Measurements from ENCODE around the gene DLG2.

The DLG2 gene

GRCh38 chr11:83639995-83640758, 1987.0 kb downstream of the DLG2 start:
- TF ChIP-seq, protein P1, sequence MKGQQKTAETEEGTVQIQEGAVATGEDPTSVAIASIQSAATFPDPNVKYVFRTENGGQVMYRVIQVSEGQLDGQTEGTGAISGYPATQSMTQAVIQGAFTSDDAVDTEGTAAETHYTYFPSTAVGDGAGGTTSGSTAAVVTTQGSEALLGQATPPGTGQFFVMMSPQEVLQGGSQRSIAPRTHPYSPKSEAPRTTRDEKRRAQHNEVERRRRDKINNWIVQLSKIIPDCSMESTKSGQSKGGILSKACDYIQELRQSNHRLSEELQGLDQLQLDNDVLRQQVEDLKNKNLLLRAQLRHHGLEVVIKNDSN (IDR thresholded peaks at IDR 0.05): no peak
- TF ChIP-seq CREB1 (IDR thresholded peaks at IDR 0.05; ENCODE audit: low read depth) (no peak), TCF12 (IDR thresholded peaks at IDR 0.05; ENCODE audit: low read depth) (no peak), FOXM1 (IDR thresholded peaks at IDR 0.05; ENCODE audit: borderline replicate concordance, low read depth) (no peak), YY1 (IDR thresholded peaks at IDR 0.05; ENCODE audit: low read depth) (no peak), EP300 (IDR thresholded peaks at IDR 0.05; ENCODE audit: borderline replicate concordance) (no peak), TEAD4 (IDR thresholded peaks at IDR 0.05) (no peak), NFIC (IDR thresholded peaks at IDR 0.05) (no peak), RAD21 (IDR thresholded peaks at IDR 0.05; ENCODE audit: low read depth) (no peak), EGR1 (IDR thresholded peaks at IDR 0.05) (no peak), TAF1 (IDR thresholded peaks at IDR 0.05; ENCODE audit: low read depth) (no peak), CEBPB (IDR thresholded peaks at IDR 0.05) (no peak), ZBTB7A (IDR thresholded peaks at IDR 0.05; ENCODE audit: low read depth) (no peak)
- TF ChIP-seq, protein P2, sequence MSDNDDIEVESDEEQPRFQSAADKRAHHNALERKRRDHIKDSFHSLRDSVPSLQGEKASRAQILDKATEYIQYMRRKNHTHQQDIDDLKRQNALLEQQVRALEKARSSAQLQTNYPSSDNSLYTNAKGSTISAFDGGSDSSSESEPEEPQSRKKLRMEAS (IDR thresholded peaks at IDR 0.05): no peak
- TF ChIP-seq, protein P3, sequence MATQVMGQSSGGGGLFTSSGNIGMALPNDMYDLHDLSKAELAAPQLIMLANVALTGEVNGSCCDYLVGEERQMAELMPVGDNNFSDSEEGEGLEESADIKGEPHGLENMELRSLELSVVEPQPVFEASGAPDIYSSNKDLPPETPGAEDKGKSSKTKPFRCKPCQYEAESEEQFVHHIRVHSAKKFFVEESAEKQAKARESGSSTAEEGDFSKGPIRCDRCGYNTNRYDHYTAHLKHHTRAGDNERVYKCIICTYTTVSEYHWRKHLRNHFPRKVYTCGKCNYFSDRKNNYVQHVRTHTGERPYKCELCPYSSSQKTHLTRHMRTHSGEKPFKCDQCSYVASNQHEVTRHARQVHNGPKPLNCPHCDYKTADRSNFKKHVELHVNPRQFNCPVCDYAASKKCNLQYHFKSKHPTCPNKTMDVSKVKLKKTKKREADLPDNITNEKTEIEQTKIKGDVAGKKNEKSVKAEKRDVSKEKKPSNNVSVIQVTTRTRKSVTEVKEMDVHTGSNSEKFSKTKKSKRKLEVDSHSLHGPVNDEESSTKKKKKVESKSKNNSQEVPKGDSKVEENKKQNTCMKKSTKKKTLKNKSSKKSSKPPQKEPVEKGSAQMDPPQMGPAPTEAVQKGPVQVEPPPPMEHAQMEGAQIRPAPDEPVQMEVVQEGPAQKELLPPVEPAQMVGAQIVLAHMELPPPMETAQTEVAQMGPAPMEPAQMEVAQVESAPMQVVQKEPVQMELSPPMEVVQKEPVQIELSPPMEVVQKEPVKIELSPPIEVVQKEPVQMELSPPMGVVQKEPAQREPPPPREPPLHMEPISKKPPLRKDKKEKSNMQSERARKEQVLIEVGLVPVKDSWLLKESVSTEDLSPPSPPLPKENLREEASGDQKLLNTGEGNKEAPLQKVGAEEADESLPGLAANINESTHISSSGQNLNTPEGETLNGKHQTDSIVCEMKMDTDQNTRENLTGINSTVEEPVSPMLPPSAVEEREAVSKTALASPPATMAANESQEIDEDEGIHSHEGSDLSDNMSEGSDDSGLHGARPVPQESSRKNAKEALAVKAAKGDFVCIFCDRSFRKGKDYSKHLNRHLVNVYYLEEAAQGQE (IDR thresholded peaks at IDR 0.05; ENCODE audit: low read depth): no peak

- TF ChIP-seq CEBPB (IDR thresholded peaks at IDR 0.05): no peak
- no peak for TF ChIP-seq NFIC (IDR thresholded peaks at IDR 0.05)
- no peak for TF ChIP-seq RAD21 (IDR thresholded peaks at IDR 0.05; ENCODE audit: low read depth)
- TF ChIP-seq TCF12 (IDR thresholded peaks at IDR 0.05; ENCODE audit: low read depth): no peak
- TF ChIP-seq YY1 (IDR thresholded peaks at IDR 0.05; ENCODE audit: low read depth): no peak
- TF ChIP-seq, protein P1 (IDR thresholded peaks at IDR 0.05): no peak
- TF ChIP-seq, protein P3 (IDR thresholded peaks at IDR 0.05; ENCODE audit: low read depth): no peak
- TF ChIP-seq EGR1 (IDR thresholded peaks at IDR 0.05): no peak
- no peak for TF ChIP-seq TEAD4 (IDR thresholded peaks at IDR 0.05)
- no peak for TF ChIP-seq CREB1 (IDR thresholded peaks at IDR 0.05; ENCODE audit: low read depth)
- TF ChIP-seq, protein P2 (IDR thresholded peaks at IDR 0.05): no peak
- TF ChIP-seq EP300 (IDR thresholded peaks at IDR 0.05; ENCODE audit: borderline replicate concordance): no peak
- TF ChIP-seq TAF1 (IDR thresholded peaks at IDR 0.05; ENCODE audit: low read depth): no peak
- TF ChIP-seq ZBTB7A (IDR thresholded peaks at IDR 0.05; ENCODE audit: low read depth): no peak
- TF ChIP-seq FOXM1 (IDR thresholded peaks at IDR 0.05; ENCODE audit: borderline replicate concordance, low read depth): no peak
These were observed 1992.0 kb downstream of the DLG2 start for GRCh38 chr11:83635166-83635565.

DNA sequence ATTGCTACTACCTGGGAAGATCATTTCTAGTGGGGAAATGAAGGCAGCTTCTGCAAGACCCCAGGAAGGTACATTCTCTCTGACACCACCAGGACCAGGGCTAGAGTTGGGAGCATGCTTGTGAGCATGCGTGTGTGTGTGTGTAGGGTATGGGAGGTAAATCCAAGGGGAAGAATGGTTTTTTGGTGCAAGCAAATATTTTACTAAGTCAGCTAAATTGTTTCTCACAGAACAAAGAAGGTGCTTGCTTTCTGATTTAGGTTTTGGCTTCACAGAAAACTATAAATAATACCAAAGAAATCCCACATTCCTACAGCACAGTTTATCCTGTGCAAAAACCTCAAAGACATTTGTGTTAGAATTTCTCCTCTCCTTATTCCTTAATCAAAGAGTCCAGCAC, 1996.9 kb downstream of the DLG2 start:
- TF ChIP-seq CEBPB (IDR thresholded peaks at IDR 0.05) (no peak), RAD21 (IDR thresholded peaks at IDR 0.05; ENCODE audit: low read depth) (no peak), CREB1 (IDR thresholded peaks at IDR 0.05; ENCODE audit: low read depth) (no peak)

DNA sequence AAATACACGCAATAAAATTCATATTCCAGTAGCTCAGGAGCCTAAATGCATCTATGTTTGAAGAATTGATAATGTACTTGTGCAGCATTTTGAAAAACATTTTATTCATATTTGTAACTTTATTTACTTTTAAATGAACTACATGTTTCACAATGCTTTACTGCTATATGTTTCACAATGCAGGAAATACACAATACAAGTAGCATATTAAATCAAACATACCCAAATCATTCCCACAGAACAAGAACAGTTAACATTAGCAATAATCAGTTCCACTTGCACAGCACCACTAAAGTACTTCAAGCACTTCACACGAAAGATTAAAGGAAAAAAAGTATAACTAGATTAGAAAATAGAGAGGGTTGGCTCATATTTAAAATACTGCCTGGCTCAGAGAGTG, 1997.4 kb downstream of the DLG2 start:
- TF ChIP-seq RAD21 (IDR thresholded peaks at IDR 0.05; ENCODE audit: low read depth): no peak
- no peak for TF ChIP-seq CREB1 (IDR thresholded peaks at IDR 0.05; ENCODE audit: low read depth)
- TF ChIP-seq YY1 (IDR thresholded peaks at IDR 0.05; ENCODE audit: low read depth): no peak

DNA sequence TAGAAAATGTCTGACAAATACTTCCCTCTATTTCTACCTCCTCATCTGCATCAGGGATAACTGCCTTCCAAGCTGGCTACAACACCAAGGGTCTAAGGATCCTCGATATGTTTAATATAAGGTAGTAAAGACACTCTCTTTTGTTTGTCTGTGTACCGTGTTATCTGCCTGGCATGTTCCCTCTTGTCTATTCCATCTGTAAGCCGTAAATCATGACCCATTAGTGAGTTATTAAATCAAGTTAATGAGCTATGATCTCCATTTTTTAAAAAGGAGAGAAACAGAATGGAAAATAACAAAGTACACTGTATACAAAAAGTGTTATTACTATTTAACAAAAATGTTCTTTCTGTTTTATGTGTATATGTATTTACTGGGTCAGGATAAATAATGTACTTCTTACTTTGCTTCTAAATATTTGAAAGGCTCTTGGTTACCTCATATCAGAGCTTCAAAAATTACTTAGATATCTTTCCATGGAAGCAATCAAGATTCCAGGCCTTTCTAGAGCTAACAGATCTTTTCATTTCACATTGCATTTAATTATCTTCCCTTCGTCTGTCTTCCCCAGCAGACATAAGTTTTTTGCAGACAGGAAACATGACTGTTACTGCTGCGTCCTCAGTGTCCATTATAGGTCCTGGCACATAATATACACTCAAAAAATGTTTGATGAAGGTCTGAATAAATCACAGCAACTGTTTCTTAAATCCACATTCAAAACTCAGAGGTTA, 1998.4 kb downstream of the DLG2 start:
- TF ChIP-seq EGR1 (IDR thresholded peaks at IDR 0.05) (no peak), EP300 (IDR thresholded peaks at IDR 0.05; ENCODE audit: borderline replicate concordance) (no peak)

GRCh38 chr11:83625336-83625735, 2001.8 kb downstream of the DLG2 start:
- TF ChIP-seq TCF12 (IDR thresholded peaks at IDR 0.05; ENCODE audit: low read depth): no peak
- no peak for TF ChIP-seq TAF1 (IDR thresholded peaks at IDR 0.05; ENCODE audit: low read depth)
- TF ChIP-seq FOXM1 (IDR thresholded peaks at IDR 0.05; ENCODE audit: borderline replicate concordance, low read depth): no peak
- TF ChIP-seq RAD21 (IDR thresholded peaks at IDR 0.05; ENCODE audit: low read depth): no peak
